Measurements from ENCODE around the gene LRP1-AS. TPM values are rescaled to one million over a fixed set of nuclear protein-coding genes. Genes with fewer than 3 reads are reported as not detected.

Gene LRP1-AS
- total and polyA plus RNA-seq, 10 of the 15 experiments (the other 5 are each of a cell fraction or from before 2014, with no cell fraction given), result not detected

- FAIRE-seq, result no peak
- H3K4me2 ChIP-seq (ENCODE audit: control insufficient read depth, insufficient read depth), result no peak overlapping the region
- no peaks in the 10 kb centered on the region for H3K9me3 ChIP-seq (replicated peaks; ENCODE audit: control insufficient read depth, insufficient read depth, low read length)
- ChIA-PET RAD21 (ENCODE audit: unreplicated experiment) (interaction anchor here (1.0 kb wide), 1 partner anchor 69 kb away, joined by 6 read pairs; the partner anchor contains the start of gene STAT6), CTCF (interaction anchor here (1.5 to 10.4 kb wide), 3 partner anchors 31 to 111 kb away, joined by 3 to 159 read pairs (median 9); partner anchors contain the start of gene LRP1), POLR2A (no interaction called here), SMC1A (ENCODE audit: uncharacterized antibody, unreplicated experiment) (interaction anchor here (1.3 to 4.0 kb wide), 2 partner anchors 54 to 112 kb away, joined by 5 to 36 read pairs; partner anchors contain the start of gene LRP1)
- intact Hi-C loops (cut with micrococcal nuclease; ENCODE audit: unreplicated experiment), result no loop called here
- H3K27me3 ChIP-seq (replicated peaks in 1 of 2; ENCODE audit: control insufficient read depth in 2 of 2, insufficient read depth in 2 of 2, low read length in 1 of 2), result no peaks in the 10 kb centered on the region; a peak in 2 of 4 replicates
- no peaks in the 10 kb centered on the region; the same call in 1 of the 2 replicates for H4K20me1 ChIP-seq (ENCODE audit: control insufficient read depth, insufficient read depth)
- no peaks in the 10 kb centered on the region for H3K4me1 ChIP-seq (ENCODE audit: control insufficient read depth, insufficient read depth, low read length)
- in situ Hi-C loops (cut with MboI), result loop anchor here (5.0 kb wide), 1 partner anchor 58 kb away; no protein-coding TSS in a partner anchor
- ATAC-seq, result no peak
- H3K9ac ChIP-seq (ENCODE audit: control insufficient read depth, insufficient read depth, low read length), result no peak overlapping the region
- no peak overlapping the region for H3K4me3 ChIP-seq
- no peak overlapping the region for H2AFZ ChIP-seq (ENCODE audit: control insufficient read depth, low read depth, low read length)
- no peak for TF ChIP-seq ZNF24 (IDR thresholded peaks at IDR 0.05)
- no peak for TF ChIP-seq ASH2L (IDR thresholded peaks at IDR 0.05; ENCODE audit: borderline replicate concordance, low read depth)
- BruUV-seq (replicated peaks), result no TSS peak
- no peak overlapping the region for H3K27ac ChIP-seq (ENCODE audit: control insufficient read depth, insufficient read depth)
- H3K36me3 ChIP-seq (ENCODE audit: control insufficient read depth in 2 of 2, insufficient read depth in 2 of 2, low read length in 1 of 2), result no peaks in the 10 kb centered on the region
- no peak for DNase-seq (ENCODE audit: low read depth, low spot score)
- WGBS (ENCODE audit: insufficient coverage, insufficient replicate concordance, low lambda C conversion rate, missing lambda C conversion rate), result 49% methylated on average over 20 of the region's 20 CpGs
- no peaks in the 10 kb centered on the region for H3K79me2 ChIP-seq (ENCODE audit: control insufficient read depth, insufficient read depth, low read length)
These were observed 33.0 kb upstream of the LRP1-AS start for GRCh38 chr12:57180321-57180989.

GRCh38 chr12:57179331-57180086, 32.1 kb upstream of the LRP1-AS start:
- intact Hi-C loops (cut with micrococcal nuclease; ENCODE audit: unreplicated experiment), result no loop called here
- no TSS peak for BruUV-seq (replicated peaks)
- no peaks in the 10 kb centered on the region for H3K79me2 ChIP-seq (ENCODE audit: control insufficient read depth, insufficient read depth, low read length)

More at GRCh38 chr12:57179331-57180086, 32.1 kb upstream of the LRP1-AS start:
- no peaks in the 10 kb centered on the region; a peak in 2 of 4 replicates for H3K27me3 ChIP-seq (replicated peaks in 1 of 2; ENCODE audit: control insufficient read depth in 2 of 2, insufficient read depth in 2 of 2, low read length in 1 of 2)
- SMC1A ChIA-PET (ENCODE audit: uncharacterized antibody, unreplicated experiment), result no interaction called here
- no peak overlapping the region for H2AFZ ChIP-seq (ENCODE audit: control insufficient read depth, low read depth, low read length)
- 51% methylated on average over 27 of the region's 27 CpGs for WGBS (ENCODE audit: insufficient coverage, insufficient replicate concordance, low lambda C conversion rate, missing lambda C conversion rate)
- H3K4me1 ChIP-seq (ENCODE audit: control insufficient read depth, insufficient read depth, low read length), result no peaks in the 10 kb centered on the region
- no peak overlapping the region for H3K27ac ChIP-seq (ENCODE audit: control insufficient read depth, insufficient read depth)
- H3K4me2 ChIP-seq (ENCODE audit: control insufficient read depth, insufficient read depth), result no peak overlapping the region
- RAD21 ChIA-PET (ENCODE audit: unreplicated experiment), result no interaction called here
- no peaks in the 10 kb centered on the region for H3K9me3 ChIP-seq (replicated peaks; ENCODE audit: control insufficient read depth, insufficient read depth, low read length)
- CTCF ChIA-PET, result interaction anchor here (10.4 kb wide), 1 partner anchor 55 kb away, joined by 159 read pairs; the partner anchor contains the start of gene LRP1
- H3K36me3 ChIP-seq (ENCODE audit: control insufficient read depth in 2 of 2, insufficient read depth in 2 of 2, low read length in 1 of 2), result no peaks in the 10 kb centered on the region
- no peaks in the 10 kb centered on the region; the same call in 1 of the 2 replicates for H4K20me1 ChIP-seq (ENCODE audit: control insufficient read depth, insufficient read depth)
- DNase-seq (ENCODE audit: low read depth, low spot score) (no peak), ATAC-seq (no peak), FAIRE-seq (no peak)
- H3K9ac ChIP-seq (ENCODE audit: control insufficient read depth, insufficient read depth, low read length), result no peak overlapping the region
- no peak for TF ChIP-seq MLLT1 (IDR thresholded peaks at IDR 0.05)
- TF ChIP-seq EZH2 (IDR thresholded peaks at IDR 0.05; ENCODE audit: borderline replicate concordance, control insufficient read depth, low read depth, low read length), result no peak
- TF ChIP-seq KAT2A (conservative IDR thresholded peaks at IDR 0.05; ENCODE audit: control insufficient read depth, low read depth, low read length), result no peak
- no peak for TF ChIP-seq BACH1 (IDR thresholded peaks at IDR 0.05; ENCODE audit: borderline replicate concordance)
- no peak for TF ChIP-seq ASH2L (IDR thresholded peaks at IDR 0.05; ENCODE audit: borderline replicate concordance, low read depth)
- TF ChIP-seq MYC (IDR thresholded peaks at IDR 0.05; ENCODE audit: insufficient read depth, insufficient read length, insufficient replicate concordance, low read length, severe bottlenecking), result no peak
- TF ChIP-seq HDAC6 (IDR thresholded peaks at IDR 0.05; ENCODE audit: unreplicated experiment), result no peak
- TF ChIP-seq SIN3A (IDR thresholded peaks at IDR 0.05; ENCODE audit: low read depth, low read length), result no peak
- no peak for TF ChIP-seq CTCF (IDR thresholded peaks at IDR 0.05 in 2 of 3, conservative IDR thresholded peaks at IDR 0.05 in 1 of 3; ENCODE audit: control insufficient read depth in 2 of 3, extremely low read depth in 1 of 3, insufficient read depth in 1 of 3, low read depth in 3 of 3, low read length in 3 of 3)
- in situ Hi-C loops (cut with MboI), result loop anchor here (5.0 kb wide), 2 partner anchors 57 to 422 kb away; no protein-coding TSS in a partner anchor
- no peak overlapping the region for H3K4me3 ChIP-seq
- POLR2A ChIA-PET, result interaction anchor here (0.5 kb wide), 1 partner anchor 49 kb away, joined by 3 read pairs; no protein-coding TSS in a partner anchor

Data from GM12878 (cell line).